AG09319 (cell line): ENCODE measurements around the gene DNPH1.

Experiments
- DNase-seq: peaks from one replicate; pipeline ENCODE4 v3.0.0-alpha.2; 2010; ENCODE audit warnings: low read depth; ENCODE audit errors: extremely low read depth
- TF ChIP-seq, protein P1 (sequence below): IDR thresholded peaks from 2 replicates; pipeline ENCODE4 v1.5.1; 2011; ENCODE audit warnings: low read depth, mild to moderate bottlenecking, inconsistent platforms, low read length, moderate library complexity

Gene DNPH1

DNA sequence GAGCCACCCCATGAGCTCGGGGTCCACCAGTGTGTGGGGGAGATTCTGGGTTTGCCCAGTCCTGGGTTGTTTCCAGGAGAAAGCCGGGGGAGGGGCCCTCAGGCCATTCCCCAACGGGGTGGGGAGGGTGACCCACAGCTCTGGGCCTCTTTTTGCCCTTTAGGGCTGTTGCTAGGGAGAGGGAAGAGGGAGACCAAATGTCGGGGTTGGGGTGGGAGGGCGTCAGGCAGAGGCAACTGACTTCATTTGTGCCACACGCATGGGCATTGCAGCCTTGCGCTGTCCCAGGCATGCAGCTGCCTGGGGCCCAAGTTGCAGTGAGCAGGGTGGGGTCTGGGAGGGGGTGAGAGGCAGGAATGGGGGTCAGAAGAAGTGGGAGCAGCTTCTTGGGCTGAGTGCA is 49.2 kb downstream of the DNPH1 start:
- TF ChIP-seq, protein P1, sequence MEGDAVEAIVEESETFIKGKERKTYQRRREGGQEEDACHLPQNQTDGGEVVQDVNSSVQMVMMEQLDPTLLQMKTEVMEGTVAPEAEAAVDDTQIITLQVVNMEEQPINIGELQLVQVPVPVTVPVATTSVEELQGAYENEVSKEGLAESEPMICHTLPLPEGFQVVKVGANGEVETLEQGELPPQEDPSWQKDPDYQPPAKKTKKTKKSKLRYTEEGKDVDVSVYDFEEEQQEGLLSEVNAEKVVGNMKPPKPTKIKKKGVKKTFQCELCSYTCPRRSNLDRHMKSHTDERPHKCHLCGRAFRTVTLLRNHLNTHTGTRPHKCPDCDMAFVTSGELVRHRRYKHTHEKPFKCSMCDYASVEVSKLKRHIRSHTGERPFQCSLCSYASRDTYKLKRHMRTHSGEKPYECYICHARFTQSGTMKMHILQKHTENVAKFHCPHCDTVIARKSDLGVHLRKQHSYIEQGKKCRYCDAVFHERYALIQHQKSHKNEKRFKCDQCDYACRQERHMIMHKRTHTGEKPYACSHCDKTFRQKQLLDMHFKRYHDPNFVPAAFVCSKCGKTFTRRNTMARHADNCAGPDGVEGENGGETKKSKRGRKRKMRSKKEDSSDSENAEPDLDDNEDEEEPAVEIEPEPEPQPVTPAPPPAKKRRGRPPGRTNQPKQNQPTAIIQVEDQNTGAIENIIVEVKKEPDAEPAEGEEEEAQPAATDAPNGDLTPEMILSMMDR: no peak
- no peak for DNase-seq

DNA sequence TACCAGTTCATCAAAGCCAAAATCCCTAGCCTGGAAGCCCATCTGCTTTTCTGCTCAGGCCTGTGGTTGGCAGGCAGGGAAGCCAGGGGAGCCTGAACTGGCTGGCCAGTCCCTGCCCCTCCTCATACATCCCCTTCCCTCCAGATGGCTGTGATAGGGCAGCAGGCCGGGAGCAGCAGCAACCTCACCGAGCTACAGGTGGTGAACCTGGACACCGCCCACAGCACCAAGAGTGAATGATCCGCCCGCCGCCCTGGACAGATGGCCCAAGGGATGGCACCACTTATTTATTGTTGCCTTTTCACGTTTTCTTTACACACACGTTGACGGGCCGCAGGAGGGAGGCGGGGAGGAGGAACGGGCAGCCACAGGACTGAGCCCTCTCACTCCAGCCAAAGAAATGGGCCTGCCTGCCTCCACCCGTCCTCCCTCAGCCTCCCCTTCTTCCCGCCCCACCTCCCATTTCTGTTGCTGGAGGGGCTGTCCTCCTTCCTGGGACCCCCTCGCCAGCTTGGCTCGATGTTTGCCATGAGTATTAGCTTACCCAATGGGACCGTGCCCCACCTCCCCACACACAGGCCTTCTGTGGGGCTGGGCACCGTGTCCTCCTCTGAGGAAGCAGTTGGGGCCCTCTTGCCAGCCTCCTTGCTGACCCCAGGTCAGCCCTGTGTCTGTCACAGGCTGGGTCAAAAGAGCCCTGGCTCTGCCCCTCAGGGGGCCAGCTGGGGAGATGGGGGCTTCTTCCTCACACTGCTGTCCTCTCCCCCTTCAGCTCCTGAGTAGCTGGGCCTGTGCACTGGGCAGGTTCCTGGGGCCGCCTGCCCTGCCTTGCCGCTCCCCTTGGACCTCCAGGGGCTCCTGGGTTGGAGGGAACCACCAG is 50.1 kb downstream of the DNPH1 start:
- TF ChIP-seq, protein P1: no peak
- no peak for DNase-seq

DNA sequence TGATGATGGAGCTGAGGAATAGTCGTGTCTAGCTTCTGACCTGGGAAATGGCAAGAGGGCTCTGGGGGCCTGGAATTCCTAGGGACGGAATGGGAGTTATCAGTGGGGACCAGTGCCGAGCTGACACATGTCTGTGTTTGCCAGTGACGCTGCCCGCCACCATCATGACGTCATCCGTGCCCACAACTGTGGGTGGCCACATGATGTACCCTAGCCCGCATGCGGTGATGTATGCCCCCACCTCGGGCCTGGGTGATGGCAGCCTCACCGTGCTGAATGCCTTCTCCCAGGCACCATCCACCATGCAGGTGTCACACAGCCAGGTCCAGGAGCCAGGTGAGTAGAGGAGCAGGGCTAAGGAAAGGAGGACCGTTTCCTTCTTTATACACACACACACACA is 51.1 kb downstream of the DNPH1 start:
- TF ChIP-seq, protein P1: no peak

DNA sequence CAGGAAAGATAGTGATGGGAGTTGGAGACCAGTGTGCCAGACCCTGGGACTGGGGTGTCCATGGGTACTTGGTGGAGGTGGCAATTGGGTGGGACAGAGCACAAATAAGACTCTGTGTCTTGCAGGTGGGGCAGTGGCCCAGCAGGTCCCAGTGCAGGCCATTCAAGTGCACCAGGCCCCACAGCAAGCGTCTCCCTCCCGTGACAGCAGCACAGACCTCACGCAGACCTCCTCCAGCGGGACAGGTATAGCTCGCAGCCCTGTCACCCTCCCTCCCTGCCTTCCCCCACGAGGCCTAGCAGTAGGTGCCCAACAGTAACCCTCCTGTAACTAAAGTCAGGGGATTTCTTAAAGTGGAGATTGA is 52.9 kb downstream of the DNPH1 start:
- DNase-seq: no peak
- TF ChIP-seq, protein P1: no peak

More for the DNA sequence above, 51.1 kb downstream of the DNPH1 start:
- DNase-seq: no peak

DNA sequence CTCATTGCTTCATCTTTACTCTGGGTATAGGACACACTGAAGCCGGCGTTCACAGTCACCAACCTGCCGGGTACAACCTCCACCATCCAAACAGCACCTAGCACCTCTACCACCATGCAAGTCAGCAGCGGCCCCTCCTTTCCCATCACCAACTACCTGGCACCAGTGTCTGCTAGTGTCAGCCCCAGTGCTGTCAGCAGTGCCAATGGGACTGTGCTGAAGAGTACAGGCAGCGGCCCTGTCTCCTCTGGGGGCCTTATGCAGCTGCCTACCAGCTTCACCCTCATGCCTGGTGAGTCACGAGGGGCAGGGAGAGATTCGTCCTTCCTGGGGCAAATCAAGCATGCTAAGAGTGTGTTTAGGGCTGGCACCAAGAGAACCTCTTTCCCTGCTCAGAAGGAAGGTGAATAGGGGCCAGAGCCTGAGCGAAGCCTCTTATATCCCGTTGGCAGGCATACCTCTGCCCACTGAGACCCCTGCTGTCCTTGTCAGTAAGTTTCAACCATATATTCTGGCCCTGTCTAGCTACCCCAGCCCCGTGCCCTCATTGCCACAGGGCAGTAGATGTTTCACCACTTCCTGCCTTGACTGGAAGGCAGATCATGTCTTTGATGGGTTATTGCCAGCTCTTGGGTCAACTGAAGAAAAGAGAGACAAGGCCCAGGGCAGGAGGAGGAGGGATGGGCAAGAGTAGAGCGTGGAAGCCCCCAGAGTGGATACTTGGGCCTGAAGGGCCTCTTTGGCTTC is 53.4 kb downstream of the DNPH1 start:
- TF ChIP-seq, protein P1: no peak
- no peak for DNase-seq
